Measurements from ENCODE around the gene KCNAB1.

- TF ChIP-seq EP300 (IDR thresholded peaks at IDR 0.05; ENCODE audit: low read depth) (no peak), CTCF (IDR thresholded peaks at IDR 0.05) (no peak), POLR2A (IDR thresholded peaks at IDR 0.05) (no peak), POLR2AphosphoS5 (IDR thresholded peaks at IDR 0.05) (no peak)
These were observed 177.6 kb downstream of the KCNAB1 start for GRCh38 chr3:156298014-156298413.

Data from transverse colon (tissue), 4 donors.